GM23248 (cell line): ENCODE data around the gene SLC9A9.

Experiments
- EZH2 ChIP-seq: fragments of 200-600 bp; sonication (generic); IDR thresholded peaks from 2 replicates; pipeline ENCODE4 v1.6.1; 2018; ENCODE audit warnings: antibody characterized with exemption, mild to moderate bottlenecking; ENCODE audit not compliant: insufficient read depth, poor library complexity, severe bottlenecking
- EZH2phosphoT487 ChIP-seq: fragments of 200-600 bp; sonication (generic); IDR thresholded peaks from 2 replicates; pipeline ENCODE4 v1.6.1; 2018; ENCODE audit warnings: antibody characterized with exemption, moderate library complexity, mild to moderate bottlenecking, low read depth; ENCODE audit not compliant: insufficient read depth

GRCh38 chr3:143671626-143672025, 176.6 kb downstream of the SLC9A9 start:
- TF ChIP-seq EZH2, result no peak
- no peak for TF ChIP-seq EZH2phosphoT487
